SHP77 (cell line): ENCODE measurements around the gene FN3K.

Experiments
- DNase-seq, 2 experiments: peaks; one replicate each; lab custom pipeline; 2025; lab: John Stamatoyannopoulos, UW

FN3K gene

GRCh38 chr17:82795615-82796014, 60.2 kb downstream of the FN3K start:
- DNase-seq, result no peak

DNA sequence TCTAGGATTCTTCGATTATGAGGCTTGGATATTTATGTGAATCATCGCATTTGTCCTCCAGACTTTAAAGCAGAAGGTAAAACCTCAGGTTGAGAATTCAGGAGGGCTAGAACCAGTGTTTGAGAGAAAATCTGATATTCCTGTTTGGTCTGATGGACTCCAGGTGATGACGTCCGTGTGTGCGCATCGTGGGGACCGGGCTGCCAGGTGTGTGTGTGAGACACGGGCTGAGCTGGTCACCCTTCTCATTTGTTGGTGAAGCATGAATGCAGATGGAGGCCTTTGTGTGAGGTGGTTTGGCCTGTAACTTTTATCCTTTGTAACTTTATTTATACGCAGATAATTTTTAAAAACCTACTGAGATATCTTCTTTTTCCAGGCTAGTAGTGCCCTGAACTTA, 61.6 kb downstream of the FN3K start:
- no peak for DNase-seq

GRCh38 chr17:82798752-82799151, 63.3 kb downstream of the FN3K start:
- DNase-seq, result no peak

GRCh38 chr17:82799591-82799990, 64.2 kb downstream of the FN3K start:
- DNase-seq, result no peak
